ENCODE data around the gene ISG15.

The ISG15 gene

DNA sequence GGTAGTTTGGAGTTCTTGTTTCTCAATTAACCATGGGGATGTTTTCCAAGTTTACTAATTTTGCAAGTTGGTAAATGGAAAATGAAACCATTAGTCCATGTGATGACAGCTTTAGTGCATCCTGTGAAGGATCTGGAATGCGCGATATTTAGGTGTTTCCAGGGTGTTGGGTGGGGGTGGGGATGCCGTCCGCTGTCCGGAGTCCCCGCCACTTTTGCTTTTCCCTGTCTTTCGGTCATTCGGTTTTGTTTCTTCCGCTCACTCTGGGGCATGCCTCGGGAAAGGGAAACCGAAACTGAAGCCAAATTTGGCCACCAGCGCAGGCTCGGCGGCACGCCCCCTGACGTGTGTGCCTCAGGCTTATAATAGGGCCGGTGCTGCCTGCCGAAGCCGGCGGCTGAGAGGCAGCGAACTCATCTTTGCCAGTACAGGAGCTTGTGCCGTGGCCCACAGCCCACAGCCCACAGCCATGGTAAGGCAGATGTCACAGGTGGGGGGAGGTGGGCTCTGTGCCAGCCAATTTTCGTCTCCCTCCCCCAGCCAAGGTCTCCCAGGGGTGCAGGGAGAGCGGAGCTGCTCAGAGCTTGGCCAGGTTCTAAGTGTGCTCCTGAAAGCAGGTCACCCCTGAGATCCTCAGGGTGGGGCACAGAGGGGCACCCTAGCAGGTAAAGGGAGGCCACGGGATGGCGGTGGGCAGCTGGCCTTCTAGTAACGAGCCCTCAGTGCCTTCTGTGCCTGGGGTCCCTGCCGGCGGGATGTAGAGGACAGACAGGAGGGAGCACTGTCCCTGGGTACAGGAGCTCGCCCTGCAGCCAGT, at the start of gene ISG15:
Gene ISG15, plus strand, starts transcription at position 393 of the 817 bp plus-strand sequence. Its CDS starts 77 bp downstream, at position 470.
- peak; percentile 82 for DNase-seq (ENCODE audit: low read depth)

DNA sequence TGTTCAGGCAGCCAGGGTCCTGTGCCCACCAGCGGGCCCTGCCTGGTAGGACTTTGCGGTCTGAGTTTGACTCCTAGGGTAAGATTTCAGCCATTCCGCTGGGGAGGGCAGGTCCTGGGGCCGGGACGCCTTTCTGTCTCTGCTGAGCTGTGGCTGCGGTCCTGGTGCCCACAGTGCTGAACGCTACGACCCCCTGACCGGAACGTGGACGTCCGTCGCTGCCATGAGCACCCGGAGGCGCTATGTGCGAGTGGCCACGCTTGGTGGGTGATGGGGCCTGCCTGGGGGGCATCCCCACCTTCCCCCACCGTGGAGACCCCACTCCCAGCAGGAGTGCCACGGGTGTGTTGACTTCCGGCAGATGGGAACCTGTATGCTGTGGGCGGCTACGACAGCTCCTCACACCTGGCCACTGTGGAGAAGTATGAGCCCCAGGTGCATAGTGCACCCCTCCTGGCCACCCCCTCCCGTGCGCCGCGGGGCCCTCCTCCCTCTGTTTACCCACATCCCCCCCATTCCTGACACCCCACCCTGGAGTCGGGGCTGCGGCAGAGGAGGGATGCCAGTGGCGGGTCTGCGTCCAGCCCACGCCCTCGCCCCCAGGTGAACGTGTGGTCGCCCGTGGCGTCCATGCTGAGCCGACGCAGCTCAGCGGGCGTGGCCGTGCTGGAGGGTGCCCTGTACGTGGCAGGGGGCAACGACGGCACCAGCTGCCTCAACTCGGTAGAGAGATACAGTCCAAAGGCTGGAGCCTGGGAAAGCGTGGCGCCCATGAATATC, 49.4 kb upstream of the ISG15 start:
- no peak for DNase-seq (ENCODE audit: low read depth)

DNA sequence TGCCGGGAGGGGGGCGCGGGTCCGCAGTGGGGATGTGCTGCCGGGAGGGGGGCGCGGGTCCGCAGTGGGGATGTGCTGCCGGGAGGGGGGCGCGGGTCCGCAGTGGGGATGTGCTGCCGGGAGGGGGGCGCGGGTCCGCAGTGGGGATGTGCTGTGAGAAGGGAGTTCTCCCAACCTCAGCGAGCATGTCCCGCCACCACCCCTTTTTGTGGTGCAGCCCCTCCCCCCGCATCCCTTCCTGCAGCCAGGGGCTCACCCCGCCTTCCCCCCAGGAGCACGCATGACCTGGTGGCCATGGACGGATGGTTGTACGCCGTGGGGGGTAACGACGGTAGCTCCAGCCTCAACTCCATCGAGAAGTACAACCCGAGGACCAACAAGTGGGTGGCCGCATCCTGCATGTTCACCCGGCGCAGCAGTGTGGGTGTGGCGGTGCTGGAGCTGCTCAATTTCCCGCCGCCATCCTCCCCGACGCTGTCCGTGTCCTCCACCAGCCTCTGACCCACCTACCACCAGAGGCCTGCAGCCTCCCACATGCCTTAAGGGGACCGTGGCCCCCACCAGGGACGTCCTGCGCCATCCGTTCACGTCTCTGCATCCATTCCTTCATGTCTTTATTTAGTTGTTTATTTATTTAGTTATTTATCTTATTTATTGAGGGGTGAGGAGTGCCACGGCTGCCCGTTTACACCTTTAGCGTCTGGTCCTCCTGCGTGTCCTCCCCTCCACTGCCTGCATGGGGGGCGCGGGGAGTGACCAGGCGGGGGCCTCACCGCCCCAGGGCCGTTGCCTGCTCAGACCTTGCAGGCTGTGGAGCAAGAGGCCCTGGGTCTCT, 48.4 kb upstream of the ISG15 start:
- DNase-seq (ENCODE audit: low read depth), result no peak

DNA sequence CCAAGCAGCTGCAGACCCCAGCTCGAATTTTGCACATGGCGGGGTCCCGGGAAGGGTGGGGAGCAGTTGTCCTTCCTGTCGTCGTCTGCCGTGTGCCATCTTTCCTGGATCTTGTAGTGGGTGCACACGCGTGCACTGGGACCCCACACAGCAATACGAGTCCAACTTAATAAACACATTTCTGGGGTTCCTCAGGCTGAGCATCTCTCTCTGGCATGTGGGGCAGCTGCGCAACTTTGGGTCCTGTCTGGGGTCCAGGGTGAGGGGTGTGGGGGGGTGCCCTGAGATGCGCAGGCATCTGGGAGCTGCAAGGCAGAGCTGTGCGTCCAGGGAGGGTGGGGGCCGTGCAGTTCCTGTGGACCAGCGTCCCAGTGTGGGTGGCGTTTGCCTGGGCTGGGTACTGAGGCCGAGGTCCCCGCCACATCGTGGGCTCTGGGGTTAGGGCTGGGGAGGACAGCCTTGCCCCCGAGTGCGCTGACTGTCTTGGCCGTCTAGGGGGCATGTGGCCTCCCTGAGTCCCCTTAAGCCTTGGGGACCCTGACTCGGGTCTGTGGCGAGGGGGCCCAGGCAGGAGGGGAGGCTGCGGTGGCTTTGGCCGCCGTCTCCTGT, 47.7 kb upstream of the ISG15 start:
- DNase-seq (ENCODE audit: low read depth), result no peak

DNA sequence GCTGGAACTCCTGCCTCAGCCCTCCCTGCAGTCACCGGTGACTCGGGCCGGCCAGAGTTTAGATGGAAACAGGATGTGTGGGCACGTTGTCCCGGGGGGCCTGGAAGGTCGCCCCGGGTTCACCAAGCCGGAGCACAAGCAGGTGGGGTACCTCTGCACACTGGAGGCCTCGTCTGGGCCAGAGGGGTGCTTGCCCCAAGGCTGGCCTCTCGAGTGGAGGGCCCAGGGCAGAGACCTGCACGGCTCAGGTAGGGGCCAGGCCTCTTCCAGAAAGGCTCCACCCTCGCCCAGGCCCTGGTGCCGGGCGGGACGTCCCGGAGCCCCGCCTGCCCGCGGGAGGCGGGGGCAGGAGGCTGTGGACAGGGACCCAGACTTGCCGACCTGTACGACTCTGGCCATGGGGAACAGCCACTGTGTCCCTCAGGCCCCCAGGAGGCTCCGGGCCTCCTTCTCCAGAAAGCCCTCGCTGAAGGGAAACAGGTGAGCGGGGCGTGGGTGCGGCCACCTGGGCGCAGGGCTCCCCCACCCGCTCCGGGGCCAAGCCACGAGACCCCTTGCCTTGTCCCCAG, 47.1 kb upstream of the ISG15 start, which contains the start of gene PLEKHN1:
Gene PLEKHN1, plus strand, starts transcription at position 348 of the 569 bp plus-strand sequence. Its CDS starts 50 bp downstream, at position 398.
- DNase-seq (ENCODE audit: low read depth), result no peak

DNA sequence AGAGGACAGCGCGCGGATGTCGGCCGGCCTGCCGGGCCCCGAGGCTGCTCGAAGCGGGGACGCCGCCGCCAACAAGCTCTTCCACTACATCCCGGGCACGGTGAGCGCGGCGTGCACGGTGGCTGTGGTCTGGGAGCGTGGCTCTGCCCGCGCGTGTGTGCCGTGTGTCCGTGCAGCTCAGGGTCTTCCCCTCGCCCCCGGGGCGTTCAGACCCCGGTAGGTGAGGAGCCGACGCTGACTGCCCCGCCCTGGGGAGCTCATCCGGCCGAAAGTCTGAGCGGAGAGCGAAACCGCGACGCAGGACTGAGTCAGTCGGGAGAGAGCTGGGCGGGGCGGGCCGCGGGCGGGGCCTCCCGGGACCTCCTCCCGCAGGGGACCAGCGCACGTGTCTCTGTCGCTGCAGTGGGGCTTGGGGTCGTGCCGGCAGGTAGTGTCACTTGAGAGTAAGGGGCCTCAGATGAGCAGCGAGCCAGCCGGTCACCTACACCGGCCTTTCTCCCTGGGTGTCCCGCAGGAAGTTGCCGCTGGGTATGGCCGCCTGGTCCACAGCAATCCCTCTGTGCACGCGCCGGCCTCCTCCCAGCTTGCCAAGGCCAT, 46.5 kb upstream of the ISG15 start:
- DNase-seq (ENCODE audit: low read depth), result peak; percentile 72

DNA sequence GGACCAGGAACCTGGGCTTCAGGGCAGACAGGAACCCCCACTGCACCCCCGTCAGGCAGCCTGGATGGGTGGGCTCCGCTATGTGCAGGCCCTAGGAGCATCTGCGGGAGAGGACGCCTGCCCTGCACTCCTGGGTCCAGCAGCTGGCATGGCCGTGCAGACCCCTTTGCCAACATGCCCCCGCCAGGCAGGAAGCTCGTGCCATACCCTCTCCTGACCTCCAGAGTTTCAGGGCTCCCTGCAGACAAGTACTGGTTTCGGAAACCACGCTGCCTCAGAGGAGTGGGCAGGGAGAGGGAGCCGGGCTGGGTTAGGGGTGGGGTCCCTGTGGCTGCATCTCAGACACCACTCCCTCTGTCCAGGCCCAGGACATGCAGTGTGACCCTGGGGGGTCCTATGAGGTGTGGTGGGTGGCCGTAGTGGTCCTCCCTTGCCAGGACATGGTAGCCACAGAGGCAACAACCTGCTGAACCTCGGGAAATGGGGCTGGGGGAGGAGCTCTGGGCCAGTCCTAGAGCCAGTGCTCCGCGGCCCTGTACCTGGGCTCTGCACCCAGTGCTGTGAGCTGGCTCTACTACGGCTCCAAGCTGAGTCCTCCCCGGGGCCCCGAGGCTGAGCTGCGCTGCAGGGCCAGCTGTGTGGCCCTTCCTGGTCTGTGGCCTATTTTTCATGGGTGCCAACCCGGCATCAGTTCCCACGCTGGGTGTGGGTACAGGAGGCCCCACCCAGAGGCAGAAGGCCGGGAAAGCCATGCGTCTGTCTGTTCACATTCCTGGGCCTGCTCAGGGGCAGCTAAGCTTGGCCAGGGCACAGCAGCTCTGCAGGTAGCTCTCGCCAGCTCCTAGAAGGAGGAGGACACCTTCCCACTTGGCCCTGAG, 45.6 kb upstream of the ISG15 start:
- no peak for DNase-seq (ENCODE audit: low read depth)

DNA sequence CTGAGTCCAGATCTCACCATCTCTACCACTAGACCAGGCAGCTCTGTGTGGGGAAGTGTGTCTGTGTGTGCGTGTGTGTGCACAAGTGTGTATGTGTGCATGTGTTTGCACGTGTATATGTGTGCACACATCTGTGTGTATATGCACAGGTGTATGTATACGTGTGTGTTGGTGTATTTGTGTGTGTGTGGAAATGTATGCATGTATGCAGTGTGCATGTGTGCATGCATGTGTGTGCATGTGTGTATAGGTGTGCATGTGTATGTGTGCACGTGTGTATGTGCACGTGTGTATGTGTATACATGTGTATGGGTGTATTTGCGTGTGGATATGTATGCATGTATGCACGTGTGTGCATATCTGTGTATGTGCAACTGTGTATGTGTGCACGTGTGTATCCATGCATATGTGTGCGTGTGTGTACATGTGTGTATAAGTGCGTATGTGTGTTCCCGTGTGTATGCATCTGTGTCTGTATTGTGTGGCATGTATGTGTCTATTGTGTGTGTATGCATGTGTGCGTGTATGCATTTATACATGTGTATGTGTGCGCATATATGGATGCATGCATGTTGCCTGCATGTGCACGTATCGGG, 43.9 kb upstream of the ISG15 start:
- DNase-seq (ENCODE audit: low read depth), result no peak

DNA sequence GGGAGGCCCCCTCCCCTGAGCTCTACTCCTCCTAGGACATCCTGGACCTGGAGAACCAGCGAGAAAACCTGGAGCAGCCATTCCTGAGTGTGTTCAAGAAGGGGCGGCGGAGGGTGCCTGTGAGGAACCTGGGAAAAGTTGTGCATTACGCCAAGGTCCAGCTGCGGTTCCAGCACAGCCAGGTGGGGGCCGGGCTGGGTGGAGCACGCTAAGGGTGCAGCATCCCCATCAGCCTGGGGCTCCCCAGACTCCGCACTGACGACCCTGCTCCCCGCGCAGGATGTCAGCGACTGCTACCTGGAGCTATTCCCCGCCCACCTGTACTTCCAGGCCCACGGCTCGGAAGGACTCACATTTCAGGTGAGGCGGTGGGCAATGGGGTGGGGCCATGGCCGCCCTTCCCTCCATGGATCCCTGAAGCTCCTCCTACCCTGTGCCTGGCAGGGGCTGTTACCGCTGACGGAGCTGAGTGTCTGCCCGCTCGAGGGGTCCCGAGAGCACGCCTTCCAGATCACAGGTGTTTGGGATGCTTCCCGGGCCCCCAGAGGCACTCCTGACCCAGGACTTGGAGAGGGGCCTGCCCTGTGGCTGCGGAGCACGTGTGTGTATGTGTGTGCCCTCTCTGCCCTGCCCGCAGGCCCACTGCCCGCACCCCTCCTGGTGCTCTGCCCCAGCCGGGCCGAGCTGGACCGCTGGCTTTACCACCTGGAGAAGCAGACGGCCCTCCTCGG, 42.9 kb upstream of the ISG15 start:
- no peak for DNase-seq (ENCODE audit: low read depth)

DNA sequence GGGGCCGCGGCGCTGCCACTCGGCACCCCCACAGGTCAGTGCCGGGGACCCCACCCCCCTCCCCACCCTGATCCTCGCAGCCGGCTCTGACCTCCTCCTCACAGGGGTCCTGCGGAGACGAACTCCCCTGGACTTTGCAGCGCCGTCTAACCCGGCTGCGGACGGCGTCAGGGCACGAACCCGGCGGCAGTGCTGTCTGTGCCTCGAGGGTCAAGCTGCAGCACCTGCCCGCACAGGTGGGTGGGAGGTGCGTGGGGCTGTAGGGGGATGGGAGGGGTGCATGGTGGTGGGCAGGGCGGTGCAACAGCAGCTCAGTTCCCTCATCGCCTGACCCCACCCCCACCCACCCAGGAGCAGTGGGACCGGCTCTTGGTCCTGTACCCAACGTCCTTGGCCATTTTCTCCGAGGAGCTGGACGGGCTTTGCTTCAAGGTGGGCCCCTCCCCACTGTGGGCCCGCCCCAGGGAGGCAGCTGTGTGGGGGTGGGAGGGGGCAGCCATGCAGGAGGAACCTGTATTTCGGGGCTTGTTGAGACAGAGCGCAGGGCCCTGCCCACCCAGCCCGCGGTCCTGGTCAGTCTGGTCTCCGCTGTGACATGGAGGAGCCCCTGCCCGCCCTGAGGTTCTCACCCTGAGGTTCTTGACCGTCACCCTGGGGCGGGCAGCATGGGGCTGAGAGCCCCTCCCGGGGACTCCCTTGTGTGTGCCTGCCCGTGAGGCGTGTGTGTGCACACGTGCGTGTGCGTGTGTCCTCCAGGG, 42.1 kb upstream of the ISG15 start:
- no peak for DNase-seq (ENCODE audit: low read depth)

DNA sequence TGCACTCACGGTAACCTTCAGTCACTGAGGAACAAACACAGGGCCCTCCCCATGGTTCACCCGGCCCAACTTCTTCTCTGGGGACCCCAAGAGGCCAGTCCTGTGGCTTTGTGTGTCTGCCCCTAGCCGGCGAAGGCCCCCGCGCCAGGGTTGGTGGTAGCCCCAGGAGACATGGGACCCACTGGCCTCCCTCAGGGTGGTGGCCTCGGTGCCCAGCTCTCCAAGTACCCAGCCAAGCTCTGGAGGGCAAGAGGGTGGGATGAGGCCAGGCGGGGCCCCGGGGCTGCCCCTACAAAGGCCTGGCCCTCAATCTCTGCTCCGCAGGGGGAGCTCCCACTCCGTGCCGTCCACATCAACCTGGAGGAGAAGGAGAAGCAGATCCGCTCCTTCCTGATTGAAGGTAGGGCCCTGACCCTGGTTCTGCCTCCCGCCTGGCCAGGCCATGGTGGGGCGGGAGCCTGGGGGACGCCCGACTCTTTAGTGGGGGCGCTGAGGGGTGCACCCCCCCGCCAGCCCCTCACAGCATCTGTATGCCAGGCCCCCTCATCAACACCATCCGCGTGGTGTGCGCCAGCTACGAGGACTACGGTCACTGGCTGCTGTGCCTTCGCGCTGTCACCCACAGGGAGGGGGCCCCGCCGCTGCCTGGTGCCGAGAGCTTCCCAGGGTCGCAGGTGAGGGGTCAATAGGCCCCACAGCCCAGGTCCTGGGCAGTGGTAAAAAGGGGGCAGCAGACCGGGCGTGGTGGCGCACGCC, 41.4 kb upstream of the ISG15 start:
- DNase-seq (ENCODE audit: low read depth), result no peak

DNA sequence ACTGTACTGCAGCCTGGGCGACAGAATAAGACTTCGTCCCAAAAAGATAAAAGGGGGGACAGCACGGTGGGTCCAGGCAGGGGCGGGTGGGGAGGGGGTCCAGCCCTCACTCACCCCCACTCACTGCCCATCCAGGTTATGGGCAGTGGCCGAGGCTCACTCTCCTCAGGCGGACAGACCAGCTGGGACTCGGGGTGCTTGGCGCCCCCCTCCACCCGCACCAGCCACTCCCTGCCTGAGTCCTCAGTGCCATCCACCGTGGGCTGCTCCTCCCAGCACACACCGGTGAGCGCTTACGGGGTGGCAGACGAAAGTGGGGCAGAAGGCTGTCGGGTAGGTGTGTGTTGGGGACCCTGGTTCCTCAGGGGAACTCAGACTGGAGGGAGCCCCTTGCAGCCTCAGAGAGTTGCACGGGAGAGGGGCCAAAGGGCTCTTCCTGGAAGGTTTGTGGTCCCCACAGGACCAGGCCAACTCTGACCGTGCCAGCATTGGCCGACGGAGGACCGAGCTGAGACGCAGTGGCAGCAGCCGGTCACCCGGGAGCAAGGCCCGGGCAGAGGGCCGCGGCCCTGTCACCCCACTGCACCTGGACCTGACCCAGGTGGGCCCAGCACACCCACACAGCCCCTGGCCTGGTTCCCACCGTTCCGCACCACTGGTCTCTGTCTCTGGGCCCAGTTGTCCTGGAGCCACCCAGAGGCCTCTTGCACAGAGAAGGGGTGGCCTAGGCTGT, 40.4 kb upstream of the ISG15 start:
- no peak for DNase-seq (ENCODE audit: low read depth)

DNA sequence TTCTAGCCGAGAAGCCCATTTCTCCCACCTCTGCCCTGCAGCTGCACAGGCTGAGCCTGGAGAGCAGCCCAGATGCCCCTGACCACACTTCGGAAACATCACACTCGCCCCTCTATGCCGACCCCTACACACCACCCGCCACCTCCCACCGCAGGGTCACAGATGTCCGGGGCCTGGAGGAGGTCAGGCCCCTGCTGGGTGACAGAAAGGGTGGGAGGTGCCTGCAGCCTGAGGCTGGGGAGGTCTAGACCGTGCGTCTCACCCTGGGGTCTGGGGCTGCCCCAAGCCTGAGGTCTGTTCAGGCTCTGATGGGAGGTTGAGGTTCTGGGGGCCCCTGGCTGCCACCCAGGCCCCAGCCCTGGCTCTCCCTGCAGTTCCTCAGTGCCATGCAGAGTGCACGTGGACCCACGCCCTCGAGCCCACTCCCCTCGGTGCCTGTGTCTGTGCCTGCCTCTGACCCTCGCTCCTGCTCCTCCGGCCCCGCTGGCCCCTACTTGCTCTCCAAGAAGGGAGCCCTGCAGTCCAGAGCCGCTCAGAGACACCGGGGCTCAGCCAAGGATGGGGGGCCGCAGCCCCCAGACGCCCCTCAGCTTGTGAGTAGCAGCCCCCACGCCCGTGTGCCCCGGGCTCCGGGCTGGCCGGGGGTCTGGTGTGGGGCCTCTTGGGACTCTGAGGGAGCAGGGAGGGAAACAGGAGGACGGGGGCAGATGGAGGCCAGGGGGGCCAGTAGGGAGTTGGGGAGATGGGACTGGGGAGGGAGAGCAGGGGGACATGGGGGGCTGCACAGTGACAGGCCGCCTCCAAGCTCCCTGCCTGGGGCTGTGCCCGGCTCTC, 39.6 kb upstream of the ISG15 start:
- DNase-seq (ENCODE audit: low read depth), result no peak

DNA sequence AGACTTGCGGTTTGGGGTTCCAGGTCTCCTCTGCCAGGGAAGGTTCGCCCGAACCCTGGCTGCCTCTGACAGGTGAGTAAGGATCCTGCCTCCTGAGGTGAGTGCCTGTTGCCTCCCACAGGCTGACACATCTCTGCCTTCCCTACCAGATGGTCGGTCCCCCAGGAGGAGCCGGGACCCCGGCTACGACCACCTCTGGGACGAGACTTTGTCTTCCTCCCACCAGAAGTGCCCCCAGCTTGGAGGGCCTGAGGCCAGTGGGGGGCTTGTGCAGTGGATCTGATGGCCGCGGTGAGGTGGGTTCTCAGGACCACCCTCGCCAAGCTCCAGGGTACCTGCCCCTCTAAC, 39.0 kb upstream of the ISG15 start:
- no peak for DNase-seq (ENCODE audit: low read depth)

DNA sequence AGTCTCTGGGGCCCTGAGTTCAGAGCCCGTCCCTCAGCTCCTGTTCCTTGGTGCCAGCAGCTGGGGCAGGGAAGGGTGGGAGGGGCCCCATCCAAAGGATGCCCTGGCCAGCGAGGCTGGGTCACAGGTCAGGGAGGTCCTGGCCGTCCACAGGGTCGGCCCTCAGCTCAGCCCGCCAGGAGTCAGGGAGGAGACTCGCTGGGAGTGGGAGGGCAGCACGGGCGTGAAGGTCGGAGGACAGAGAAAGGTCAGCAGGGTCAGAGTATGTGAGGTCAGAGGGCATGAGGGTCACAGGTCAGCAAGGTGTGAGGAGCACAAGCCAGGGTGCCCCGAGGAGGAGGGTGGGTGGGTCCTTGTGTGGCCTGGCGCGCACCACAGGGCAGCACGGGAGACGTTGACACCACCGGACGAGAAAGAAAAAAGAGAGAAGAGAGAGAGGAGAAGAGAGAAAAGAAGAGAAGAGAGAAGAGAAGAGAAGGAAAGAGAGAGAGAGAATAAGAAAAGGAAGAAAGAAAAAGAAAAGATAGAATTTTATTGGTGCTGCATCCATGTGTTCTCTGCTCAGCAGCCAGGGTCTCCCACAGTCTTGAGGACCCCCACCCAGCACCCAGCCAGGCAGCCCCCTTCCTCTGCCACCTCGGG, 38.5 kb upstream of the ISG15 start:
- no peak for DNase-seq (ENCODE audit: low read depth)

Data from activated T-helper 1 cell treated with Interleukin-2 at 50 U/mL for 16 hours (primary cell).